ELF-1 (cell line): Measurements from ENCODE around the gene HOTAIR.
A peak's percentile ranks its signal among the peaks of the same experiment; 100 is the strongest.

ENCODE experiments used
- DNase-seq: peaks from one replicate; pipeline ENCODE4 v3.0.0-alpha.2; 2016; ENCODE audit warnings: low read depth, low spot score

HOTAIR gene

GRCh38 chr12:53974084-53975063 lies at the start of gene HOTAIR:
Gene HOTAIR (minus strand): TSS chr12:53974954.
- no peak for DNase-seq

DNA sequence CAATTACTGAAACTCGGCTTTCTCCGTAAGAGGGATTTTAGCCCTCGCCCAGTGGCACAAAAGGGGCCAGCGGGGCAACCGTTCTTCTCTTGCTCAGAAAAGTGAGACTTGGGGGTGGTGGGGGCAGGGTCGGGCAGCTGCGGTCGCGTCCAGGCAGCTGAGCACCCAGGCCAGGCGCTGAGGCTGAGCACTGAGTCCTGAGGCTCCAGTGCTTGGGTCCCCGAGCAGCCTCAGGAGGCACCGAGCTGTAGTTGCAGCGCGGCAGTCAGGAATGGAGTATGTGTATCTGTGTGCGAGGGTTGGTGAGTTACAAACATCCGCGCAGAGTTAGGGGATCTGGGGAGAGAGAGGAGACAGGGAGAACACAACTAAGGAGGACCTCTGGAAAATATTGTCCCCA lies 49.4 kb upstream of the HOTAIR start:
- peak; percentile 48 for DNase-seq

- DNase-seq = no peak
These were observed 48.5 kb upstream of the HOTAIR start for GRCh38 chr12:54022960-54023884.

- peak; percentile 89 for DNase-seq
These were observed 46.8 kb upstream of the HOTAIR start for GRCh38 chr12:54021432-54022013.

- no peak for DNase-seq
These were observed 46.0 kb upstream of the HOTAIR start for GRCh38 chr12:54020591-54021405.

GRCh38 chr12:54019924-54020590 lies 45.3 kb upstream of the HOTAIR start:
- DNase-seq = no peak

DNA sequence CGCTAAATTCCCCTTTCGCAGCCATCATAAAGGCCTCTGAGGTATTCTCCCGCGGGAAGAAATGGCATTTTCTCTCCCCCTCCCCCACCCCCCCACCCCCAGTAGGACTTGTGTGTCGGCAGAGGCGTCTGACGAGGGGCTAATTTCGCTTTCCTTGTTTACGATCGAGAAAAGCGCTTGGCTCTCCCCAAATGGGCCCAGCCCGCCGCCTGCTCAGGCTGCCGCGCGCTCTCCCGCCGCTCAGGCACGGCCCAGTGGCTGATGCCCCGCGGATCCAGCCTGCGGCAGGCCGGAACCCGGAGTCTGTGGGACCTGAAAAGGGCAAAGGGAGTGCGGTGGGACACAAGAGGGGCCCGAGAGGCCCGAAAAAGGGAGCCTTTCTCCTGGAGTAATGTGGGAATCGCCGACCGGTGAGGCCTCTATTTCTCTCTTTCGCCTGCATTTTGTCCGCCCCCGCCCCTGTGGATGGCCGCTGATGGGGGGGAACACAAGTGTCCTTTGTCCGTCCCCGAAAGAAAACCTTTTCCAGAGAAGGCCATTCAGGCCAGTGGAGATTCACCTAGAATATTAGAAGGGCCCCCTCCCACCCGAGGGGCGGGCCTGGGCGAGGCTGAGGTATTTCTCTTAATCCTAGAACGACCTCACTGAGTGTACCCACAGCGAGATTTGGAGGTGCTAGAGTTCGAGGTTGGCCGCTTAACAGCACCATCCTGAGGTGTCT lies 44.5 kb upstream of the HOTAIR start:
- DNase-seq = no peak

DNA sequence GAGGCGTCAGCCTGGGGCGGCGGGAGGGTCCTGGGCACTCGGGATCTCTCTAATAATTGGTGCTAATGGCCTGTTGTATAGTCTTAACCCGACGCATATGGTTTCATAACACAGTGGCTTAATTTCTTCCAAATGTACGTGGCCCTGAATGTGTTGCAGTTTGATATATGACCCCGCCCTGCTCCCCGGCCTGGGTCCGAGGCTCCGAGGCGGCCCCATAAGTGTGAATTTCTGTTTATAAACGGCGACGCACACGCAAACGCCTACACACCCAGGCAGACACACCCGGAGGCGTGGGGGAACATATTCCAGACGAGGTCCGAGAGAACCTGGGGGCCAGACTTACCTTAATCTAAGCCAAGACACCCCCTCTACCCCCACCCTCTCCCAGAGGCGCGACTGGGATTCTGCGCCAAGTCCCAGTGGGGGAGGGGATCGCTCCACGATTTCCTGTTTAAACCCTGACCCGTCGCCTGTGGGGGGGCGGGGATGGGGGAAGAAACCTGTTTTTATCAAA lies 43.8 kb upstream of the HOTAIR start:
- DNase-seq = peak; percentile 51

DNA sequence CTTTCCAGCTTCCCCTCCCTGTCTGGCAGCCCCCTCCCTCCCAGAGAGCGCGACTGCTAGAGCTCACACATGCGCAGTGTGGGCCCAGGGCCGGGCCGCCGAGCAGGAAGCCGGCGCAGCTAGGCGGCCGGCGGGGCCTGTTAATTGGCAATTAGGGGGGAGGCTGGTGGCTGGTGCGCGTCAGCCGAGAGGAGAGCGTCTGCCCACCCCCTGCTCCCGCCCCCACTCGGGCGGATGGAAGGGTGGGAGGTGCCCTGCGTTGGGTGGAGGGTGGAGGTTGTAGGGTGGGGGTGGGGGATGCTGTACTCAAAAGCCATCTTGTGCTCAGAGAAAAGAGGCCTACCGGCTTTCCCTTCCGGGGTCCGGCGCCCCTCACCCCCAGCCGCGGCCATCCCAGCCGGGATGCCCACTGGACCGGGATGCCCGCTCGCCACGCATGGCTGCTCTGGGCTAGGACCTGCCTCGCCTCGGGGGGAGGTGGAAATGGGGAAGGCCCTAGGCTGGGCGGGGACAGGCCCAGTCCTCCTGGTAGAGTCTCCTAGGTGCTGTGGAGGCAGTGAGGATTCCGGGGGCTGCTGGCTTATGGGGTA lies 43.2 kb upstream of the HOTAIR start:
- DNase-seq = peak; percentile 87

DNA sequence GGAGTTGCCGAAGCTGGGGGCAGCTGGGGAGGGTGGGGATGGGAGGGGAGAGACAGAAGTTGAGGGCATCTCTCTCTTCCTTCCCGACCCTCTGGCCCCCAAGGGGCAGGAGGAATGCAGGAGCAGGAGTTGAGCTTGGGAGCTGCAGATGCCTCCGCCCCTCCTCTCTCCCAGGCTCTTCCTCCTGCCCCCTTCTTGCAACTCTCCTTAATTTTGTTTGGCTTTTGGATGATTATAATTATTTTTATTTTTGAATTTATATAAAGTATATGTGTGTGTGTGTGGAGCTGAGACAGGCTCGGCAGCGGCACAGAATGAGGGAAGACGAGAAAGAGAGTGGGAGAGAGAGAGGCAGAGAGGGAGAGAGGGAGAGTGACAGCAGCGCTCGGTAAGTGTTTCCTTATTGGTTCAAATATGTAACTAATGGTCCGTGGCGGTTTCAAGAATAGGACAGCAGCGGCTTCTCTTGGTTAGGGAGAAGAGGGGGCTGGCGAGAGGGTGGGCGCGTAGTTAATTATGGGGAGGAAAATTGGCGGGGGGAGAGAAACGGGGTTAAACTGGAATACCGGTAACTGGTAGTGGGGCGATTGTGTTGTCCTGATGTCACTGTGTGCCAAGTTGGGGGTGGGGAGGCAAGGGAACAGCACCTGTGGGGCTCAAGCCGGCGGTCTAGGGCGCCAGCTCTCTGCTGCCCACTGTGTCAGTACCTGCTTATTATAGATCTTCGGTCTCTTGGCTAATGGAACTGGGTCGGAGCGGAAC lies 42.5 kb upstream of the HOTAIR start:
- DNase-seq = no peak

DNA sequence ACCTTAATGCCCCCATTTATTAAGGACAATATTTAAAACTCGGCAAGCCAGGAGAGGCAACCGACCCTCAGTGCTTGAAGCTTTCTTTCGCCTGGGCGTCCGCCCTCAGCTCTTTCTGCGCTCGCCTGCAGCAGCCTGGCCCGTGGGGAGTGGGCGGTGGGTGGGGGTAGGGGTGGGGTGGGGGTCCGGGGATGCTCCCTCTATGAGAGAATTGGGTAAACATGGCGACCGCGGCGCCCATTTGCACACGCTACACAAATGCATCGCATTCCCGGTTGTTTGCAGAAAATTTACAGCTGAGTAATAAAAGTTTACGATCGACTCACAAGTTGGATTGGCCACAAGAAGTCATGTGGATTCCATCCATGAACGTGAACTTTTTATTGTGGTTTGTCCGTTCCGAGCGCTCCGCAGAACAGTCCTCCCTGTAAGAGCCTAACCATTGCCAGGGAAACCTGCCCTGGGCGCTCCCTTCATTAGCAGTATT lies 41.8 kb upstream of the HOTAIR start:
- DNase-seq = no peak

GRCh38 chr12:54016051-54016450 lies 41.3 kb upstream of the HOTAIR start:
- no peak for DNase-seq

GRCh38 chr12:54015018-54015931 lies 40.5 kb upstream of the HOTAIR start:
- DNase-seq = no peak

DNA sequence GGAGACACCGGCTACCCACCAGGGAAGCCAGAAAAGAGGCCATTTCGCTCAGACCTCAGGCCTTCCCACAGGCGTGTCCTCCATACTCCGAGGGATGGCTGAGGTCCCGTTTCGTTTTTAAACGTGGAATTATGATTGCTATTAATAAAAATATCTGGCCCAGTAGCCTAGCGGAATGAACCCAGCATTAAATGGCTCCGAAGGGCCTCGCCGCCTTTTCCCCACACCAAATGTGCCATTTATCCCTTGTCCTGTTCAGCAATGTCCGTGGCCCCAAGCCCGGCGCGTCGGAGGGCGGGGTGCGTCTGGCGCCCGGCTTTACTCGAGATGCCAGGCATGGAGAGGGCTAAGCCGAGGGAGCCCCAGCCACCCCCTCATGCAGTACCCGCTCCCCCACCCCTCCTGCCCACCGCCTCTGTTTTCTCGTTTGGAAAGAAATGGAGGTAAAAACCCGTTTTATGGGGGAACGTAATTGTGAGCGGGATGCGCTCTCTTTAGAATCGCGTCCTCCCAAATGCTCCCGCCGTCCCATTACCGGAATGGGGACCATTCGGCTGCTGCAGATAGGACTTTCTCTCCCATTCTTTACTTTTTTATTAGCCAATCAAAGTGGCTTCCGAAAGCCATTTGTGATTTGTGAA lies 39.7 kb upstream of the HOTAIR start:
- no peak for DNase-seq

GRCh38 chr12:54012631-54013409 lies 38.1 kb upstream of the HOTAIR start:
- DNase-seq = peak; percentile 65
